Caco-2 (cell line): Measurements from ENCODE around the gene DISP3. TPM values are rescaled to one million over a fixed set of nuclear protein-coding genes. Genes with fewer than 3 reads are reported as not detected.

Experiments
- BruUV-seq: library from RNA; stranded (reverse); fragments of 400-500 nt; replicated peaks from 2 replicates; lab custom pipeline; 2021; lab: Mats Ljungman, UMichigan
- CTCF ChIA-PET: fragments of 300-600 bp; sonication (Branson Sonifier 250); formaldehyde crosslinking; loops from one replicate; lab custom pipeline; 2022; ENCODE audit warnings: antibody characterized with exemption; lab: Charles Lee
- POLR2A ChIA-PET: fragments of 300-600 bp; sonication (Branson Sonifier 250); formaldehyde crosslinking; loops from one replicate; lab custom pipeline; 2022; ENCODE audit warnings: antibody characterized with exemption; lab: Charles Lee
- DNase-seq, 2 experiments: peaks; one replicate each; pipeline versions ENCODE4 v3.0.0 to v3.0.0-alpha.2; 2020 to 2022
- H3K27me3 ChIP-seq: replicated peaks from 2 replicates; pipeline ENCODE4 v1.6.0; 2011; ENCODE audit warnings: low read length; ENCODE audit not compliant: control insufficient read depth, insufficient read depth
- H3K36me3 ChIP-seq: 2 replicates; pipeline ENCODE4 v1.5.1; 2011; ENCODE audit warnings: low read length; ENCODE audit not compliant: control insufficient read depth, insufficient read depth
- H3K4me1 ChIP-seq: fragments of 250-450 bp; sonication (Bioruptor Pico); 2 replicates; pipeline ENCODE4 v1.5.1; 2020; ENCODE audit warnings: mild to moderate bottlenecking
- H3K4me3 ChIP-seq: 2 replicates; pipeline ENCODE4 v1.5.1; 2011; ENCODE audit warnings: low read depth, mild to moderate bottlenecking, control low read depth, low read length
- H3K9me3 ChIP-seq: fragments of 250-450 bp; sonication (Bioruptor Pico); 2 replicates; pipeline ENCODE4 v1.5.1; 2020; ENCODE audit warnings: mild to moderate bottlenecking, moderate library complexity
- H3K27ac Mint-ChIP-seq: one replicate; pipeline ENCODE4 v1.8.0; 2022; ENCODE audit warnings: mixed read lengths; ENCODE audit not compliant: unreplicated experiment
- H3K27me3 Mint-ChIP-seq: one replicate; pipeline ENCODE4 v1.8.0; 2022; ENCODE audit warnings: mixed read lengths; ENCODE audit not compliant: insufficient read depth, unreplicated experiment
- H3K36me3 Mint-ChIP-seq: one replicate; pipeline ENCODE4 v1.8.0; 2022; ENCODE audit warnings: mild to moderate bottlenecking, mixed read lengths; ENCODE audit not compliant: insufficient read depth, unreplicated experiment
- H3K4me1 Mint-ChIP-seq: one replicate; pipeline ENCODE4 v1.8.0; 2022; ENCODE audit warnings: low read depth, mixed read lengths; ENCODE audit not compliant: unreplicated experiment
- H3K4me3 Mint-ChIP-seq: one replicate; pipeline ENCODE4 v1.8.0; 2022; ENCODE audit warnings: mild to moderate bottlenecking, moderate library complexity, mixed read lengths; ENCODE audit not compliant: unreplicated experiment
- H3K9me3 Mint-ChIP-seq: one replicate; pipeline ENCODE4 v1.8.0; 2022; ENCODE audit warnings: mixed read lengths; ENCODE audit not compliant: unreplicated experiment
- CTCF ChIP-seq, 2 experiments: fragments of 200-600 bp in 1 of 2; IDR thresholded peaks; 1 replicate in 1 of 2; 2 replicates in 1 of 2; pipeline versions ENCODE4 v1.5.1 to v1.8.0; 2011 to 2022; ENCODE audit warnings: antibody characterized with exemption in 1 of 2, control low read depth in 1 of 2, inconsistent platforms in 1 of 2, low read depth in 1 of 2, low read length in 1 of 2, mild to moderate bottlenecking in 1 of 2, moderate library complexity in 1 of 2; ENCODE audit not compliant: insufficient read depth in 1 of 2, severe bottlenecking in 1 of 2, unreplicated experiment in 1 of 2
- intact Hi-C: fragments of 100-400 bp; cut with micrococcal nuclease; formaldehyde crosslinking; loops from one replicate; pipeline ENCODE4 v1.10.0; 2022; ENCODE audit not compliant: unreplicated experiment
- total RNA-seq: library from RNA; stranded (reverse); gene quantifications from 2 replicates; pipeline ENCODE4 v1.2.3, GENCODE V29; 2022

DISP3 gene
- total RNA-seq, 1 experiment from 2014 or later, result 1.1 TPM

DNA sequence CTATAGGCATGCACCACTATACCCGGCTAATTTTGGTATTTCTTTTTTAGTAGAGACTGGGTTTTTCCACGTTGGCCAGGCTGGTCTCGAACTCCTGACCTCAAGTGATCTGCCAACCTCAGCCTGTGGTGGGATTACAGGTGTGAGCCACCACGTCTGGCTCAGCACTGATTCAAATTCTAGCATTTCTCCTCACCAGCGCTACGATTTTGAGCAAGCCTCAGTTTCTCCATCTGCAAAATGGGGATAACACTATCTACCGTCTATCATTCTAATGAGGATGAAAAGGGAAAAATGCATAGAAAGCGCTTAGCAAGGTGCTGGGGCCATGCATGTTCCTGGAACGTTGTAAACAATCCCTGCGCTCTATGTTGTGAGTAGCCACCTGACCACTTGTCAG, 49.0 kb upstream of the DISP3 start:
- H3K27me3 Mint-ChIP-seq, result peaks cover 32% of the 10 kb centered on the region
- intact Hi-C loops, result no loop called here
- H3K27me3 ChIP-seq, result no peaks in the 10 kb centered on the region; the same call in 1 of the 2 replicates
- no peaks in the 10 kb centered on the region for H3K9me3 Mint-ChIP-seq
- CTCF ChIA-PET, result no interaction called here
- no peak overlapping the region for H3K4me3 Mint-ChIP-seq
- no peak overlapping the region for H3K4me3 ChIP-seq
- no peaks in the 10 kb centered on the region for H3K36me3 ChIP-seq
- TF ChIP-seq CTCF (IDR thresholded peaks at IDR 0.05; ENCODE audit: insufficient read depth in 1 of 2, low read depth in 1 of 2, low read length in 1 of 2, severe bottlenecking in 1 of 2, unreplicated experiment in 1 of 2), result no peak
- POLR2A ChIA-PET, result no interaction called here
- no peaks in the 10 kb centered on the region for H3K9me3 ChIP-seq
- BruUV-seq, result no TSS peak
- no peak for DNase-seq
- no peak overlapping the region for H3K27ac Mint-ChIP-seq
- H3K4me1 ChIP-seq, result no peaks in the 10 kb centered on the region
- no peaks in the 10 kb centered on the region for H3K4me1 Mint-ChIP-seq
- no peaks in the 10 kb centered on the region for H3K36me3 Mint-ChIP-seq

- ChIA-PET POLR2A (no interaction called here), CTCF (interaction anchor here (0.7 kb wide), 1 partner anchor 152 kb away, joined by 3 read pairs; no protein-coding TSS in a partner anchor)
- Histone ChIP-seq H3K4me3 (no peak overlapping the region), H3K4me1 (no peaks in the 10 kb centered on the region), H3K36me3 (no peaks in the 10 kb centered on the region), H3K9me3 (no peaks in the 10 kb centered on the region), H3K27me3 (no peaks in the 10 kb centered on the region; the same call in 1 of the 2 replicates)
- H3K27ac Mint-ChIP-seq, result no peak overlapping the region
- H3K4me3 Mint-ChIP-seq, result no peak overlapping the region
- H3K27me3 Mint-ChIP-seq, result peaks cover 32% of the 10 kb centered on the region
- H3K4me1 Mint-ChIP-seq, result no peaks in the 10 kb centered on the region
- no peaks in the 10 kb centered on the region for H3K36me3 Mint-ChIP-seq
- no peak for TF ChIP-seq CTCF (IDR thresholded peaks at IDR 0.05; ENCODE audit: insufficient read depth in 1 of 2, low read depth in 1 of 2, low read length in 1 of 2, severe bottlenecking in 1 of 2, unreplicated experiment in 1 of 2)
- no peaks in the 10 kb centered on the region for H3K9me3 Mint-ChIP-seq
- intact Hi-C loops, result no loop called here
- DNase-seq, result no peak
- no TSS peak for BruUV-seq
Observed at GRCh38 chr1:11431941-11432507, 46.9 kb upstream of the DISP3 start.

DNA sequence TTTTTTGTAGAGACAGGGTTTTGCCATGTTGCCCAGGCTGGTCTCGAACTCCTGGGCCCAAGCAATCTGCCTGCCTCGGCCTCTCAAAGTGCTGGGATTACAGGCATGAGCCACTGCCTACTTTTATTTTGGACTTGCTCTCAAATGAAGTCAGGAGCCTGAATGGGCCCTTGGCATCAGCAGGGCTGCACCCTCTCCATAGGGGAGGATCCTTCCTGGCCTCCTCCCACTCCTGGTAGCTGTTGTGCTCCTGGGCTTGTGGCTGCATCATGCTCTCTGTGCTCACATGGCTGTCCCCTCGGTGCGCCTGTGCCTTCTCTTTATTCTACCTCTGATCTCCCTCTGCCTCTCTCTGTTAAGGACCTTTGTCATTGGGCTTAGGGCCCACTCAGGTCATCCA, 46.4 kb upstream of the DISP3 start:
- intact Hi-C loops, result no loop called here
- peaks cover 32% of the 10 kb centered on the region for H3K27me3 Mint-ChIP-seq
- no peak overlapping the region for H3K4me3 Mint-ChIP-seq
- H3K4me3 ChIP-seq, result no peak overlapping the region
- CTCF ChIA-PET, result no interaction called here
- H3K27me3 ChIP-seq, result no peaks in the 10 kb centered on the region; the same call in 1 of the 2 replicates
- H3K4me1 Mint-ChIP-seq, result no peaks in the 10 kb centered on the region
- BruUV-seq, result no TSS peak
- no peaks in the 10 kb centered on the region for H3K36me3 Mint-ChIP-seq
- H3K9me3 ChIP-seq, result no peaks in the 10 kb centered on the region
- H3K36me3 ChIP-seq, result no peaks in the 10 kb centered on the region
- DNase-seq, result no peak
- TF ChIP-seq CTCF (IDR thresholded peaks at IDR 0.05; ENCODE audit: insufficient read depth in 1 of 2, low read depth in 1 of 2, low read length in 1 of 2, severe bottlenecking in 1 of 2, unreplicated experiment in 1 of 2), result no peak
- POLR2A ChIA-PET, result no interaction called here
- no peak overlapping the region for H3K27ac Mint-ChIP-seq
- H3K4me1 ChIP-seq, result no peaks in the 10 kb centered on the region
- no peaks in the 10 kb centered on the region for H3K9me3 Mint-ChIP-seq
